Panc1 (cell line): ENCODE data around the gene CIAO2B.

Experiments used
- REST ChIP-seq, 2 experiments: IDR thresholded peaks; 2 replicates each; pipeline ENCODE4 v1.6.1; 2011 to 2012; ENCODE audit warnings: low read depth in 2 of 2, control low read depth in 1 of 2, low read length in 1 of 2, mild to moderate bottlenecking in 1 of 2, moderate library complexity in 1 of 2; ENCODE audit not compliant: insufficient read depth in 1 of 2
- TCF7L2 ChIP-seq: IDR thresholded peaks from 2 replicates; pipeline ENCODE4 v1.6.1; 2011; ENCODE audit warnings: mild to moderate bottlenecking, low read depth, low read length, inconsistent platforms
- TF ChIP-seq, protein P1 (sequence below): fragments of 450-650 bp; IDR thresholded peaks from 2 replicates; pipeline ENCODE4 v1.5.1; 2017; ENCODE audit warnings: mild to moderate bottlenecking

DNA sequence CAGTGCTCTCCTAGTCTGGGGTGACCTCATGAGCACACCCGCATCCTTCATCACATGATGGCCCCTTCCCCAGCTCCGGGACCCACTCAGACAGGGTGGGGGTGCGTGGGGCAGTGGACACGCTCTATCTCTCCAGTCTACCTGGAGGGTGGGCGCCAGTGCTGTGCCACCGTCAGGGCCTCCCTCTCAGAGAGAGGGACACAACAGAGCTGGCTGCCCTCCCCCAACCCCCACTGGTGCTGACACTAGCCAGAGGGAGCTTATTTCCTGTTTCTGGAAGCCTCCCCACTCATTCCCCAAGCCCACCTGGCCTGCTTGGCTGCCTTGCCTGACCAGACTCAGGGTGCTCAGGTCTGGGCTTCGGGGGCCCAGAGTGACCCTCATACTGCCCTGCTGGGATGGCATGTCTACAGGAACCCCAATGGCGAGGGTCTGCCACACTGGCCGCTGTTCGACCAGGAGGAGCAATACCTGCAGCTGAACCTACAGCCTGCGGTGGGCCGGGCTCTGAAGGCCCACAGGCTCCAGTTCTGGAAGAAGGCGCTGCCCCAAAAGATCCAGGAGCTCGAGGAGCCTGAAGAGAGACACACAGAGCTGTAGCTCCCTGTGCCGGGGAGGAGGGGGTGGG, 9.3 kb upstream of the CIAO2B start:
- TF ChIP-seq, protein P1, sequence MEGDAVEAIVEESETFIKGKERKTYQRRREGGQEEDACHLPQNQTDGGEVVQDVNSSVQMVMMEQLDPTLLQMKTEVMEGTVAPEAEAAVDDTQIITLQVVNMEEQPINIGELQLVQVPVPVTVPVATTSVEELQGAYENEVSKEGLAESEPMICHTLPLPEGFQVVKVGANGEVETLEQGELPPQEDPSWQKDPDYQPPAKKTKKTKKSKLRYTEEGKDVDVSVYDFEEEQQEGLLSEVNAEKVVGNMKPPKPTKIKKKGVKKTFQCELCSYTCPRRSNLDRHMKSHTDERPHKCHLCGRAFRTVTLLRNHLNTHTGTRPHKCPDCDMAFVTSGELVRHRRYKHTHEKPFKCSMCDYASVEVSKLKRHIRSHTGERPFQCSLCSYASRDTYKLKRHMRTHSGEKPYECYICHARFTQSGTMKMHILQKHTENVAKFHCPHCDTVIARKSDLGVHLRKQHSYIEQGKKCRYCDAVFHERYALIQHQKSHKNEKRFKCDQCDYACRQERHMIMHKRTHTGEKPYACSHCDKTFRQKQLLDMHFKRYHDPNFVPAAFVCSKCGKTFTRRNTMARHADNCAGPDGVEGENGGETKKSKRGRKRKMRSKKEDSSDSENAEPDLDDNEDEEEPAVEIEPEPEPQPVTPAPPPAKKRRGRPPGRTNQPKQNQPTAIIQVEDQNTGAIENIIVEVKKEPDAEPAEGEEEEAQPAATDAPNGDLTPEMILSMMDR = no peak
- TF ChIP-seq TCF7L2 (no peak), REST (IDR thresholded peaks at IDR 0.05; ENCODE audit: insufficient read depth in 1 of 2, low read depth in 2 of 2, low read length in 1 of 2) (no peak)
